GM18519 (cell line): ENCODE data around the gene MYO7B.

Experiments used
- ATAC-seq: cut with Tn5 transposase; IDR thresholded peaks from one replicate; pipeline ENCODE4 v1.9.1; 2021; ENCODE audit warnings: mild to moderate bottlenecking, moderate library complexity; ENCODE audit not compliant: unreplicated experiment, low FRiP score

The MYO7B gene

DNA sequence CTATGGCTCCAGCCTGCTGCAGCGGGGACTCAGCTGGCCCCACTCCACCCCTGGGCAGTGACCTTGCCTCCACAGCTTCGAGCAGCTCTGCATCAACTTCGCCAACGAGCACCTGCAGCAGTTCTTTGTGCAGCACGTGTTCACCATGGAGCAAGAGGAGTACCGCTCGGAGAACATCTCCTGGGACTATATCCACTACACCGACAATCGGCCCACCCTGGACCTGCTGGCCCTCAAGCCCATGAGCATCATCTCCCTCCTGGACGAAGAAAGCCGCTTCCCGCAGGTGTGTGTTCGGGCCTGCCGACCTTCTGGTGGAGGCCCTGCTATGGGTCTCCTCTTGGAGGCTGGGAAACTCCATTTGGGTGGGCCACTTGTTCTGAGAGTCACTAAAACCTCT lies 48.6 kb downstream of the MYO7B start:
- ATAC-seq: no peak

DNA sequence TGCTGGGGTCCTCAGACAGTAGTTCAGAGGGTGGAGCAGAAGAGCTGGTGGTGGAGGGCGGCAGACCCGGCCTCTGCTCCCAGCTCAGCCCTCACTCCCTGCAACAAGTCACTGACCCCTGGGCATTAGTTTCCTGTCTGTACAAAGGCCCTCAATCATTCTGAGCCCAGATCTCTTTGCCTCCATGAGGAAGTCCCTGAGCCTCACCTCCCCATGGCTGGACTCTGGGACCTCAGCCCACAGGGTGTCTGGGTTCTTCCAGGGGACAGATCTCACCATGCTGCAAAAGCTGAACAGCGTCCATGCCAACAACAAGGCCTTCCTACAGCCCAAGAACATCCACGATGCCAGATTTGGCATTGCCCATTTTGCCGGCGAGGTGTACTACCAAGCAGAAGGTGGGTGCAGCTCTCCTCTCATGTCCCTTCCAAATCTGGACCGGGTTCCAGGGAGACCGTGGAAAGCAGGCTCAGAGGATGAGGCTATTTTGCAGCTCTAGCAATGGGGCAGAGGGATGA lies 49.1 kb downstream of the MYO7B start:
- no peak for ATAC-seq

DNA sequence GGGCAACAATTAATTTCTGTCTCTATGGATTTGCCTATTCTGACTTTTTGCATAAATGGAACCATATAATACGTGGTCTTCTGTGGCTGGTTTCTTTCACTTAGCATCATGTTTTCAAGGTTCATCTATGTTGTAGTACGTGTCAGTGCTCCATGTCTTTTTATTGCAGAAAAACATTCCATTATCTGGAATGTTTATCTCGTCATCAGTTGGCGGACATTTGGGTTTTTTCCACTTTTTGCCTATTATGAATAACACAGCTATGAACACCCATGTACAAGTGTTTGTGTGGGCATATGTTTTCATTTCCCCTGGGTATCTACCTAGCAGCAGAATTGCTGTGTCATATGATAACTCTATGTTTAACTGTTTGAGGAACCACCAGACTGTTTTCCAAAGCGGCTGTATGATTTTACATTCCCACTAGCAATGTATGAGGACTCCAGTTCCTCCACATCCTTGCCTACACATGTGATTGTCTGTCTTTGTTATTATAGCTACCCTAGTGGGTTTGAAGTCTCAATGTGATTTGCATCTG lies 49.9 kb downstream of the MYO7B start:
- no peak for ATAC-seq

DNA sequence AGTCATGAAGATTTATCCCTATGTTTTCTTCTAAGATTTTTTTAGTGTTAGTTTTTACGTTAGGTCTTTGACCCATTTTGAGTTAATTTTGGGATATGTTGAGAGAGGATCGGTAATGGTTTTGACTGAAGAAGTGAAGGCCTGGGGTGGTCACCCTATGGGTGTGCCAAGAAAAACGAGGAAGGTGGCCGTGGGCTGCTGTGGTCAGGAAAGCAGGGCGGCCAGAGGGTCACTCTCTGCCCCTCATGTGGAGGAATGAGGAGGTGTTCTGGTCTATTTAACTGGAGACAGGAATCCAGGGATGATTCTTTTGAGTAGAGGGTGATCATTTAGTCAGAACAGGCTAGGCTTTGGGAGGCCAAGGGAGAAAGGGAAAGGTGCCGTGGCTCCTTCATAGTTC lies 50.7 kb downstream of the MYO7B start:
- ATAC-seq: no peak

DNA sequence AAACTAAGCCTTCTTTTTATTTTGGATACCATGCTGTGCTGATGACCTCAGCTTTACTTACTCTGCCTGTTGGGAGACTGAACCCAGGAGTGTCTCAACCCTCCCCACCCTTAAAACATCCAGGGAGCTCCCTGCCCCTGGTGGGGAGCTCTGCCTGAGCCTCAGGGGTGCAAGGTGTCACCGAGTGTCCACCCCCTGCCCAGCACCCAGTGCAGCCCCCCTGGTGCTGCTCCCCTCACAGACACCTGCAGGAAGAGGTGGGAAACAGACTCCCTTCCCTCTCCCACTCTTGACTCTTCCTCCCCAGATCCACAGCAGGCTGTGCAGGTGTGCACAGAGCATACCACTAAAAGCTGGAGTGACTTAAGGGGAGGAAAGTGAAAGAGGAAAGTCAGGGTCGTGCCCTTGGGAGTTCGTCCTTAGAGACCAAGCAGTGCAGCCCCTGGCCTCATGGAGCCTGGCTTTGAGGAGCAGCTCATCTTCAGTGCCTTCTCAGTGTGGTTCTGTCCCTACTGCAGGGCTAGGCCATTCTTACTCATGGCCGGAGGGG lies 51.3 kb downstream of the MYO7B start:
- no peak for ATAC-seq

DNA sequence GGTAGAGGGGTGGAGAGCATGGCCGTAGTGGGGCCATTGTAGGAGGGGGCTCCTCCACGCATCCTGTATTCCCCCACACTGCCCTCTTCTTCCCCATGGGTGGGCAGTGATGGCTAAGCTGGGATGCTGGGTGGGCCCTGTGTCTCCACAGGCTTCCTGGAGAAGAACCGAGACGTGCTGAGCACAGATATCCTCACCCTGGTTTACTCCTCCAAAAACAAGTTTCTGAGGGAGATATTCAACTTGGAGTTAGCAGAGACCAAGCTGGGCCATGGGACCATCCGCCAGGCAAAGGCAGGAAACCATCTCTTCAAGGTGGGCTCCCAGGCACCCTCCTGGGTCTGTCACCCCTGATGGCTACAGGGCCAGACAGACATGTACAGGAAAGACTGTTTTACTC lies 52.8 kb downstream of the MYO7B start:
- ATAC-seq: no peak

DNA sequence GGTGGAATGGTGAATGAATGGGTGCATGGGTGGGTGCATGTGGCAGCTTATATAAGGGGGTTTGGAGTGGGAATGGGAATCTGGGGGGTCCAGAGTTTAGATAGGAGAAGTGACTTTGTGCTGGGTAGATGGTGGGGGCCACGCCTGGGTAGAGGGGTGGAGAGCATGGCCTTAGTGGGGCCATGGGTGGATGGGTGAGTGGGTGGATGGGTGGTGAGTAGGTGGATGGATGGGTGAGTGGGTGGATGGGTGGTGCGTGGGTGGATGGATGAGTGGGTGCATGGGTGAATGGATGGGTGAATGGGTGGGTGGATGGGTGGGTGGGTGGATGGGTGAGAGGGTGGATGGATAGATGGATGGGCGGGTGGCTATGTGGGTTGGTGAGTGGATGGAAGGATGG lies 53.9 kb downstream of the MYO7B start:
- ATAC-seq: no peak

DNA sequence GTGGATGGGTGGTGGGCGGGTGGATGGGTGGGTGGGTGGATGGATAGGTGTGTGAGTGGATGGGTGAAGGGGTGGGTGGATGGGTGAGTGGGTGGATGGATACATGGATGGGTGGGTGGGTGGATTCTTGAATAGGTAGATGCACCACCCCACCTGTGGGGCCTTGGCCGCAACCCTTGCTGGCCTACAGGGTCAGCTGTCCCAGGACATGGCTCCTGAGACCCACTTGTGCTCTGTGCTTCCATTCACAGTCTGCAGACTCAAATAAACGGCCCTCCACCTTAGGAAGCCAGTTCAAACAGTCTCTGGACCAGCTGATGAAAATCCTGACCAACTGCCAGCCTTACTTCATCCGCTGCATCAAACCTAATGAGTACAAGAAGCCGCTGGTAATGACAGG lies 54.4 kb downstream of the MYO7B start:
- no peak for ATAC-seq

DNA sequence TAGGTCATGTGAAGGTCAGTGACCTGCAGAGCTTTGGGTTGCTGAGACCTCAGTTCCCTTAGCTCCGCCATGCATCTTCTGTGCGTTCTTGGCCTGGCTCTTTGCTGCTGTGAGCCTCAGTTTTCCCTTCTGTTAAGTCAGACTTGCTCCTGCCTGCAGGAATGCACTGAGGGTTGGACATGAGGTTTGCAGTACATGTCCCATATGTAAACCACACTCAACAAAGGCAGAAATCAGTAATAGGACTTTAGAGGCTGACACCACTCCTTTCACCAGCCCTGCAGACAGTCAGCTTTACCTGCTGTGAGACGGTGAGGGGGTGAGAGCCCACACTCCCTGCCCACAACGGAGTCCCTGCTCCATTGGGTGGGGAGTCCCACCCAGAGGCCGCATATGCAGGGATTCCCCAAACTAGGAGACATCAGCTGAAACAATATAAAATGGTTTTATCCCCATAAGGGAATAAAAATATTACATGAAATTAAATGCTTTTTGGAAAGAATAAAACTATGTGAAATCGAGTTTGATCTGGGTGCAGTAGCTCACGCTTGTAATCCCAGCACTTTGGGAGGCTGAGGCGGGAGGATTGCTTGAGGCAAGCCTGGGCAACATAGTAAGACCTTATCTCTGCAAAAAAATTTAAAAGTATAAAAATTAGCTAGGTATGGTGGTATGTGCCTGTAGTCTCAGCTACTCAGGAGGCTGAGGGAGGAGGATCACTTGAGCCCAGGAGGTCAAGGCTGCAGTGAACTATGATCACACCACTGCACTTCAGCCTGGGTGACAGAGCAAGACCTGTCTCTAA lies 55.1 kb downstream of the MYO7B start:
- no peak for ATAC-seq

DNA sequence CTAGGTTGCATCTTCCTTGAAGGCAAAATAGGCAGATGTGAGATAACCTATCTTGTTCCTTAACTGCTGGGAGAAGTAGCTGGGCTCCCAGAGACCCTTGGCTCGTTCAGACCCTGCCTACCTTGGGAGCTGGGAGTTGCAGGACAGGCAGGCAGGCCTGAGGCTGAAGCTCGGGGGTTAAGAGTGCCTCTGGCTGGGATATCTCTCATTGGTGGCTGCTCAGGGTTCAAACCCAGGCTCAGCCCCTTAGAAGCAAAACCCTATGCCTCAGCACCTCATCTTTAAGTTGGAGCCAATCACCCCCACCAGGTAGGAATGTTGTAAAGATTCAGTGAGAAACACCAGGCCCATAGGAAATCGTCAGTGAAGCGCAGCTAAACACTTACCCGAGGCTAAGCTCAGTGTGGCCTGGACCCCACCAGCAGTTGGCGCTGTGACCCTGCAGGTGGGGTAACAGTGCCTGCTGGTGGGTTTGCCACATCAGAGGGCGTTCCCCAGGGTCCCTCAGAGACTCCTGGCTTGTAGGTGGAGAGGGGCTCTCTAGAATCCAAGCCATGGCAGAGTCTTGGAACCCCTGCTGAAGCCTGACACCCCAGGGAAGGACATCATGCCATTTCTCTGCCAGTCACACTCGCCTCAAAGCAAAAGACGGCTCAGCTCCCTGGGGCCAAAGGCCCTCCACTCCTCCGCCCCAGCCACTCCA lies 55.9 kb downstream of the MYO7B start:
- ATAC-seq: no peak

DNA sequence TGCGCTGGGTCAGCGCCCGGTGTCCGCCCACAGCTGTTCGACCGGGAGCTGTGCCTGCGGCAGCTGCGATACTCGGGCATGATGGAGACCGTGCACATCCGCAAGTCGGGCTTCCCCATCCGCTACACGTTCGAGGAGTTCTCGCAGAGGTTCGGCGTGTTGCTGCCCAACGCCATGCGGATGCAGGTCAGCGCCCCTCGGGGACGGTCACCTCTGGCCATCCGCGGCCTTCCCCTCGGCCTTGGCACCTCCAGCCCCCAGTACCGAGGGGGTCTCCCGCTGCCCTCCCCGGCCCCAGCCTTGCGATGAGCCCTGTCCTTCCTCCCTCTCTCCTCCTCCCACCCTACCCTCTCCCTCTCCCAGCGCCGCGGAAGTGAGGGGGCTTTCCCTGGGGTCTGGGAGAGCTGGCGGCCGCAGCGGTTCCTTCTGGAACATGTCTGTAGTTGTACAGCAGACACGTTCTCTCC lies 57.3 kb downstream of the MYO7B start:
- no peak for ATAC-seq

DNA sequence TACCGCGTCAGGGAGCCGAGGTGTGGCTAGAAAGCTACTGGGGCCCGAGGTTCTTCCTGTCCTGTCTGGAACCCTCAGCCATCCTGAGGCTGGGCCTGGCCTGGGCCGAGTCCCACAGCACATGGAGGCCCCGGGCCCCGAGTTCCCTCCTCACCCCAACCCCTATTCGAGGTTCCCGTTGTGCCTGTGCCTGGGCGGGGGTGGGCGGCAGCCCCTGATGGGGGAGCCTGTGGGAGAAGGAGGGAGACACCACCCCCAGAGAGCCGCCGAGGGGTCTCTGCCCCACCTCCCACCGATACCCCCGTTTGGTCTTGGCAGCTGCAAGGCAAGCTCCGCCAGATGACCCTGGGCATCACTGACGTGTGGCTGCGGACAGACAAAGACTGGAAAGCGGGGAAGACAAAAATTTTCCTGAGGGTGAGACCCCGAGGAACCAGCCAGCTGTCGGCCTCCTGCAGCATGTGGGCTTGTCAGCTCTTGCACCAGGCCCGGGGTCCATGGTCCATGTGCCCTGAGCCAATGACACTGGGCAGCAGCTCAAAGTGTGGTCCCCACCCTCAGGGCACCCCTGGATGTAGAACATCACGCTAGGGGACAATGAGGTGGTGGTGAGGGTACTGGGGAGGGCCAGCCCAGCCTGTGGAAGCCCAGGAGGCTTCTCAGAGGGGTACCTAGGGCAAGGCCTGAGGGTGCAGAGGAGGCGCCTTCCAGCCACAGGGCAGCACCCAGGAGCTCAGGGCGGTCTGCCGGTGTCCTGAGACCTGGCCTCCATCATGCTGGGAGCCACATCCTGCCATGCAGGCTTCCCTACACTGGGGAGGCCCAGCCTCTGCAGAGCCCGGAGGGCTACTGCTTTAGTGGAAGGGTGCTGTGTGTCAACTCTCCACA lies 58.0 kb downstream of the MYO7B start:
- ATAC-seq: no peak

DNA sequence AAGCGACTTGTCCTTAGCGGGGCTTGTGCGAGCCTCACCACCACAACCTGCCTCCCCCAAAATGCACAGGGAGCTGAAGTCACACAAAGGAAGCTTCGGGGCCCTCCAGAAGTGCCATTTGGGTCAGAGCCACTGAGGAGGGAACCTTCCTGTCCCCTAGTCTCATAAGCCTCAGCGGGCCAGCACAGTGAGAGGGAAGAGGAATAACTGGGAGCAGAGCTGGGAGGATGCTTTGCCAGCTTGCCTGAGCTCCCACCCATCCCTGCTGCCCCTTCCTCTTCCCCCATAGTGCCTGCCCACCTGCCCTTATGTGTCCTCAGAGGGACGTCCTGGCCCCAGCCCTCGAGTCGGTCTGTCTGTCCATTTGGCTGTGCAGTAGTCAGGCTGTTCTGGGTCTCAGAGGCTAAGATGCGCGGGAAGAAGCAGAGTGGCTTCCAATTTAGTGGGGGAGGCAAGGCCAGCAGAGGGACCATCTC lies 58.7 kb downstream of the MYO7B start:
- ATAC-seq: no peak

DNA sequence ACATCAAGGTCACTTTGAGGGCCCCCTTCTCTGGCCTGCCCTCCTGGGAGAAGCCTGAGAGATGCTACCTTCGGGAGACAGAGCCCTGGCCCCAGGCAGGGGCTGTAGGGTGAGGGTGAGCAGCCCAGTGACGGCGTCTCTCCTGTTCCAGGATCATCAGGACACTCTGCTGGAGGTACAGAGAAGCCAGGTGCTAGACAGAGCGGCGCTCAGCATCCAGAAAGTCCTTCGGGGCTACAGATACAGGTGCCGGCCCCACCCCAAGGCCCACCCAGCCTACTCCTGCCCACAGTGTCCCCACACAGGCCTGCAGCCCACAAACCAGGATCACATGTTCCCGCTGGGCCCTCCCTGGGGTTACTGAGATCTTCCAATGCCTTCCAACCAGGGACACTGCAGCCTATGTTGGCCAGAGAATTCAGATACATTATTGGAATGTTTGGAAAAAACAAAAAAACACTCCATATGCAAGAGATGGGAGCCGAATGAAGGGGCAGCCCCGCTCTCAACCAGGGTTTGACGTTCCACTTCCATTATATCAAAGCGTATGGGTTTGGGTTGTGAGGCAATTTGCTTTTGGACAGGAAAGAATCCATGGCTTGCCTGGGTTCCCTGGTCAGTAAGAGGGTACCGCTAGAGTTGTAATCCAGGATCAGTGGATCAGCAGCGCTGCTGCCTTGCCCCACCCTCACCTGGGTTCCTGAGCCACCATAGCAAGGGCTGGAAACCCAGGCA lies 61.0 kb downstream of the MYO7B start:
- ATAC-seq: no peak

DNA sequence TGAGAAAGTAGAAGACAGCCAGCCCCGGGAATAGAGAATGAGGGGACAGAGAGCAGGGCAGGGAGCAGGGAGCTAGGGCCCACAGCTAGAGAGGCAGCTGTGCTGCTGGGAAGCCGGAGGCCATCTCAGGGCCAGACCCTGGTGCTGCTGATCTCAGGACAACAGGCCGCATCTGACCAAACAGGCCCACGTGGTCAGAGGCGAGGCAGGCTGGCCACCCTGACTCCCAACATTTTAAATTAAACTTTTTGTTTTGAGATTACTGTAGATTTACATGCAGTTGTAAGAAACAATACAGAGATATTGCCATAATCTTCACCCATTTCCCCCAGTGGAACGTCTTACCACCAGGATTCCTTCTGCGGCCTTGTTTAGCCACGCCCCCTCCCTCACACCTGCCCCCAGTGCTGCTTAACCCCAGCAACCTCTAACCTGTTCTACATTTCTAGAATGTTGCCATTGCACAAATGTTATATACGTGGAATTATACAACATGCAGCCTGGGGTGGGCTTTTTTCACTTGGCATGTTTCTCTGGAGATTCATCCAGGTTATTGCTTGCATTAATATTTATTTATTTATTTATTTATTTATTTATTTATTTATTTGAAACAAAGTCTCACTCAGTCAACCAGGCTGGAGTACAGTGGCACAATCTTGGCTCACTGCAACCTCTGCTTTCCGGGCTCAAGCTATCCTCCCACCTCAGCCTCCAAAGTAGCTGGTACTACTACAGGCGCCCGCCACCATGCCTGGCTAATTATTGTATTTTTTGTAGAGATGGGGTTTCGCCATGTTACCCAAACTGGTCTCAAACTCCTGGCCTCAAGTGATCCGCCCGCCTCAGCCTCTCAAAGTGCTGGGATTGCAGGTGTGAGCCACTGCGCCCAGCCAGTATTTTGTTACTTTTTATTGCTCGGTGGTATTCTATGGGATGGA lies 61.8 kb downstream of the MYO7B start:
- no peak for ATAC-seq

DNA sequence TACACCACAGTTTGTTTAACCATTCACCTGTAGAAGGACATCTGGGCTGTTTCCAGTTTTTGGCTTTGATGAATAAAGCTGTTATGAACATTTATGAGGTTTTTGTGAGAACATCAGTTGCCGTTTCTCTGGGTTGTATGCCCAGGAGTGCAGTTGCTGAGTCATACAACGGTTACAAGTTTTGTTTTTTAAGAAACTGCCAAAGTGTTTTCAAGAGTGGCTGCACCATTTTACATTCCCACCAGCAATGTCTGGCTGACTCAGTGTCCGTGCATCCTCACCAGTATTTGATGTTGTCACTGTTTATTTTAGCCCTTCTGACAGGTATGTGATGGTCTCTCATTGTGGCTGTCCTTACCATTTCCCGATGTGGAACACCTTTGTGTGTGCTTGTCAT lies 62.5 kb downstream of the MYO7B start:
- no peak for ATAC-seq

DNA sequence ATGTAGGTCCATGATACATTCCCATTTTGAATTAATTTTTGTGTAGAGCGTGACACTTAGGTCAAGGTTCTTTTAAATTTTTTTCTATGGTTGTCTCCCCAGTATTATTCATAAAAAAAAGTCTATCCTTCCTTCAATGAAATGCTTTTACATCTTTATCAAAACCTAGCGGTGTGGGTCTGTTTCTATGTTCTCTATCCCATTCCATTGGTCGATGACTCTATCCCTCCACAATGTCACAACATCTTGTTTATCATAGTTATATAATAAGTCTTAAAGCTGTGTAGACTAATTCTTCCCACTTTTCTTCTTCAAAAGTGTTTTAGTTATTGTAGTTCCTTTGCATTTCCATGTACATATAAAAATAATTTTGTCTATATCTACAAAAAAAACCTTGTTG lies 63.2 kb downstream of the MYO7B start:
- no peak for ATAC-seq

DNA sequence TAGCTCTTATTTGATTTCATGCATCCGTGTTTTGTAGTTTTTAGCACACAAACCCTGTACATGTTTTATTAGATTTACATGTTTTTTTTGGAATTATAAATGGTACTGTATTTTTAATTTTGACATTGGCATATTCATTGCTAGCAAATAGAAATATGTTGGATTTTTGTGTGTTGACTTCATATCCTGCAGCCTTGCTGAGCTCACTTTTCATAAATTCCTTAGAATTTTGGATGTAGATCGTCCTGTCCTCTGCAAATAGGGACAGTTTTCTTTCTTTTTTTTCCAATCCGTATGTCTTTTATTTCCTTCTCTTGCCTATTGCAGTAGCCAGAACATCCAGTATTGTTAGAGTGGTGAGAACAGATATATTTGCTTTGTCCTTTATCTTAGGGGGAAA lies 63.7 kb downstream of the MYO7B start:
- ATAC-seq: no peak
